Smooth muscle cell (in vitro differentiated cells): ENCODE results near the gene UPF3B. TPM values are rescaled to one million over a fixed set of nuclear protein-coding genes. Genes with fewer than 3 reads are reported as not detected.
"Not testable (repeated sequence)": the region's sequence is repeated elsewhere in the genome, so short reads cannot be mapped to it uniquely, and the experiment has no call there.

Experiments used
- DNase-seq: peaks from one replicate; lab custom pipeline; 2025; ENCODE audit not compliant: unreplicated experiment; lab: John Stamatoyannopoulos, UW
- H2AFZ ChIP-seq: fragments of 200-600 bp; sonication (generic); 2 replicates; pipeline ENCODE4 v1.6.0; 2016; ENCODE audit warnings: antibody characterized with exemption, low read depth, mild to moderate bottlenecking
- H3F3A ChIP-seq: fragments of 200-600 bp; sonication (generic); 2 replicates; pipeline ENCODE4 v1.6.0; 2017; ENCODE audit warnings: antibody characterized with exemption, low read depth
- H3K27ac ChIP-seq: fragments of 200-600 bp; sonication (generic); 2 replicates; pipeline ENCODE4 v1.5.1; 2016; ENCODE audit warnings: low read depth, mild to moderate bottlenecking
- H3K27me3 ChIP-seq: fragments of 200-600 bp; sonication (generic); 2 replicates; pipeline ENCODE4 v1.6.1; 2016; ENCODE audit warnings: low read depth, mild to moderate bottlenecking
- H3K36me3 ChIP-seq: fragments of 200-600 bp; sonication (generic); 2 replicates; pipeline ENCODE4 v1.5.1; 2016; ENCODE audit warnings: low read depth
- H3K4me1 ChIP-seq: fragments of 200-600 bp; sonication (generic); 2 replicates; pipeline ENCODE4 v1.5.1; 2016; ENCODE audit warnings: low read depth
- H3K4me2 ChIP-seq: fragments of 200-600 bp; sonication (generic); 2 replicates; pipeline ENCODE4 v1.6.0; 2016; ENCODE audit warnings: mild to moderate bottlenecking
- H3K4me3 ChIP-seq: fragments of 200-600 bp; sonication (generic); 2 replicates; pipeline ENCODE4 v1.5.1; 2016; ENCODE audit warnings: mild to moderate bottlenecking
- H3K79me2 ChIP-seq: fragments of 200-600 bp; sonication (generic); 2 replicates; pipeline ENCODE4 v1.6.0; 2016; ENCODE audit warnings: low read depth, mild to moderate bottlenecking
- H3K9ac ChIP-seq: fragments of 200-600 bp; sonication (generic); 2 replicates; pipeline ENCODE4 v1.6.0; 2016; ENCODE audit warnings: low read depth
- H3K9me3 ChIP-seq: fragments of 200-600 bp; sonication (generic); replicated peaks from 2 replicates; pipeline ENCODE4 v1.5.1; 2016; ENCODE audit warnings: low read depth
- H4K20me1 ChIP-seq: fragments of 200-600 bp; sonication (generic); 2 replicates; pipeline ENCODE4 v1.6.0; 2016; ENCODE audit warnings: low read depth
- CTCF ChIP-seq: fragments of 200-600 bp; sonication (generic); IDR thresholded peaks from 2 replicates; pipeline ENCODE4 v1.5.1; 2017; ENCODE audit warnings: borderline replicate concordance, mild to moderate bottlenecking, antibody characterized with exemption; ENCODE audit not compliant: insufficient read depth, poor library complexity, severe bottlenecking
- whole genome bisulfite sequencing: methylation state at CpG from one replicate; pipeline ENCODE4 v1.1.7; 2016; ENCODE audit warnings: low lambda C conversion rate; 5-methylcytosine and 5-hydroxymethylcytosine counted together
- polyA plus RNA-seq: library from polyadenylated mRNA; unstranded; fragments of >200 nt; fragmentation: Nextera tagmentation; extraction: Ambion mirVana; gene quantifications from 2 replicates; pipeline ENCODE4 v1.2.1, GENCODE V29; 2016
- total RNA-seq: library from RNA; depleted of rRNA; stranded (reverse); fragments of >200 nt; gene quantifications from 2 replicates; pipeline ENCODE4 v1.2.3, GENCODE V29; 2014

The UPF3B gene
- total and polyA plus RNA-seq, 2 experiments from 2014 or later = 2.8 to 7.9 TPM

GRCh38 chrX:119853444-119853843 lies 681 bp upstream of the UPF3B start:
- H3K4me1 ChIP-seq = no peaks in the 10 kb centered on the region
- no peaks in the 10 kb centered on the region for H4K20me1 ChIP-seq
- peak overlapping the region; percentile 85 for H3K4me2 ChIP-seq
- no peaks in the 10 kb centered on the region for H3K36me3 ChIP-seq
- peak overlapping the region; percentile 72 for H3K9ac ChIP-seq
- no peaks in the 10 kb centered on the region for H3F3A ChIP-seq
- WGBS = 62% methylated on average over 10 of the region's 10 CpGs
- H3K9me3 ChIP-seq = no peaks in the 10 kb centered on the region
- H3K4me3 ChIP-seq = peak overlapping the region; percentile 73
- H3K27ac ChIP-seq = peak overlapping the region; percentile 44
- no peaks in the 10 kb centered on the region for H3K27me3 ChIP-seq
- DNase-seq = no peak
- peak overlapping the region; percentile 66 for H2AFZ ChIP-seq
- peaks cover 15% of the 10 kb centered on the region for H3K79me2 ChIP-seq
- TF ChIP-seq CTCF = no peak

GRCh38 chrX:119833905-119834304 lies 18.9 kb downstream of the UPF3B start:
- Histone ChIP-seq H3F3A (no peaks in the 10 kb centered on the region), H3K4me2 (no peak overlapping the region), H3K9ac (no peak overlapping the region), H3K79me2 (no peaks in the 10 kb centered on the region), H3K4me1 (no peaks in the 10 kb centered on the region), H2AFZ (no peak overlapping the region), H3K4me3 (no peak overlapping the region), H3K36me3 (peaks cover 9% of the 10 kb centered on the region), H4K20me1 (no peaks in the 10 kb centered on the region), H3K27ac (no peak overlapping the region), H3K27me3 (no peaks in the 10 kb centered on the region), H3K9me3 (no peaks in the 10 kb centered on the region)
- 81% methylated on average over 3 of the region's 3 CpGs for WGBS
- no peak for DNase-seq
- no peak for TF ChIP-seq CTCF

- no peaks in the 10 kb centered on the region for H3K4me1 ChIP-seq
- 90% methylated on average over 5 of the region's 5 CpGs for WGBS
- H3K36me3 ChIP-seq = no peaks in the 10 kb centered on the region
- H3K27ac ChIP-seq = no peak overlapping the region
- no peak overlapping the region for H3K4me2 ChIP-seq
- no peak overlapping the region for H3K9ac ChIP-seq
- no peaks in the 10 kb centered on the region for H3F3A ChIP-seq
- DNase-seq = no peak
- H3K79me2 ChIP-seq = no peaks in the 10 kb centered on the region
- H2AFZ ChIP-seq = no peak overlapping the region
- H4K20me1 ChIP-seq = no peaks in the 10 kb centered on the region
- no peaks in the 10 kb centered on the region for H3K27me3 ChIP-seq
- TF ChIP-seq CTCF = no peak
- no peak overlapping the region for H3K4me3 ChIP-seq
- H3K9me3 ChIP-seq = no peaks in the 10 kb centered on the region
Measured at GRCh38 chrX:119828446-119828845, 24.3 kb downstream of the UPF3B start.

GRCh38 chrX:119826399-119826959 lies 26.3 kb downstream of the UPF3B start:
- Histone ChIP-seq H3K36me3 (no peaks in the 10 kb centered on the region), H3K79me2 (no peaks in the 10 kb centered on the region), H3K4me2 (no peak overlapping the region), H3K4me3 (no peak overlapping the region), H3K4me1 (no peaks in the 10 kb centered on the region), H3K9ac (no peak overlapping the region), H3K27ac (no peak overlapping the region), H3K27me3 (no peaks in the 10 kb centered on the region), H3F3A (no peaks in the 10 kb centered on the region), H3K9me3 (no peaks in the 10 kb centered on the region), H4K20me1 (no peaks in the 10 kb centered on the region), H2AFZ (no peak overlapping the region)
- TF ChIP-seq CTCF = no peak
- no peak for DNase-seq
- WGBS = 78% methylated on average over 7 of the region's 7 CpGs

GRCh38 chrX:119824221-119824620 lies 28.5 kb downstream of the UPF3B start:
- H3K9me3 ChIP-seq, H4K20me1 ChIP-seq, H3K79me2 ChIP-seq, H3K4me1 ChIP-seq, DNase-seq, H3K27ac ChIP-seq, H3K36me3 ChIP-seq, H3K27me3 ChIP-seq, H3F3A ChIP-seq, H3K4me3 ChIP-seq, H3K9ac ChIP-seq, H2AFZ ChIP-seq, H3K4me2 ChIP-seq: not testable (repeated sequence)
- WGBS = 100% methylated on average over 1 of the region's 5 CpGs

GRCh38 chrX:119821703-119822102 lies 31.1 kb downstream of the UPF3B start:
- not testable (repeated sequence) for H3K79me2 ChIP-seq, H3K27ac ChIP-seq, H4K20me1 ChIP-seq, H3K27me3 ChIP-seq, H2AFZ ChIP-seq, H3K36me3 ChIP-seq, H3K9ac ChIP-seq, DNase-seq, H3F3A ChIP-seq, H3K4me3 ChIP-seq, H3K9me3 ChIP-seq, H3K4me2 ChIP-seq, H3K4me1 ChIP-seq
- WGBS = 88% methylated on average over 3 of the region's 3 CpGs
